ENCODE data around the gene EOMES. TPM values are rescaled to one million over a fixed set of nuclear protein-coding genes. Genes with fewer than 3 reads are reported as not detected.

EOMES gene
- total RNA-seq, 1 donor: 0.18 TPM

DNA sequence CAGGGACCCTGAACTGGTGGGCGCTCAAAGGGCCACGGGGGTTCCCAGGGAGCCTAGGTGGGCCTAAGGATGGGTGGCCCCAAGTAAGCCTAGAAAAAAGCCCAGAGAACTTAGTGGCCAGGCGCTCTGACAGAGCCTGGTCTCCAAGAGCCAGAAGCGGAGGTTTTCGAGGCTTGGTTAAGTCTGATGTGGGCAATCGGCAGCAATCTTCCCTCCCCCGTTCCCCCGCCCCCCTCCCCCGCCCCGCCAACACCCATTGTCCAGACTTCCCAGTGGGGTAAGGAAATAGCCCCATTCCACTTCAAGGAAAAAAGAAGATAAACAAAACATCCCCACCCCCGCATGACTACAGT is 6.7 kb downstream of the EOMES start:
- peak overlapping the region; percentile 38 for H3K4me3 ChIP-seq (ENCODE audit: low read depth, low read length)
- TF ChIP-seq, protein P1, sequence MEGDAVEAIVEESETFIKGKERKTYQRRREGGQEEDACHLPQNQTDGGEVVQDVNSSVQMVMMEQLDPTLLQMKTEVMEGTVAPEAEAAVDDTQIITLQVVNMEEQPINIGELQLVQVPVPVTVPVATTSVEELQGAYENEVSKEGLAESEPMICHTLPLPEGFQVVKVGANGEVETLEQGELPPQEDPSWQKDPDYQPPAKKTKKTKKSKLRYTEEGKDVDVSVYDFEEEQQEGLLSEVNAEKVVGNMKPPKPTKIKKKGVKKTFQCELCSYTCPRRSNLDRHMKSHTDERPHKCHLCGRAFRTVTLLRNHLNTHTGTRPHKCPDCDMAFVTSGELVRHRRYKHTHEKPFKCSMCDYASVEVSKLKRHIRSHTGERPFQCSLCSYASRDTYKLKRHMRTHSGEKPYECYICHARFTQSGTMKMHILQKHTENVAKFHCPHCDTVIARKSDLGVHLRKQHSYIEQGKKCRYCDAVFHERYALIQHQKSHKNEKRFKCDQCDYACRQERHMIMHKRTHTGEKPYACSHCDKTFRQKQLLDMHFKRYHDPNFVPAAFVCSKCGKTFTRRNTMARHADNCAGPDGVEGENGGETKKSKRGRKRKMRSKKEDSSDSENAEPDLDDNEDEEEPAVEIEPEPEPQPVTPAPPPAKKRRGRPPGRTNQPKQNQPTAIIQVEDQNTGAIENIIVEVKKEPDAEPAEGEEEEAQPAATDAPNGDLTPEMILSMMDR (IDR thresholded peaks at IDR 0.05; ENCODE audit: insufficient read depth, low read length): no peak
- DNase-seq (ENCODE audit: low read depth): no peak

DNA sequence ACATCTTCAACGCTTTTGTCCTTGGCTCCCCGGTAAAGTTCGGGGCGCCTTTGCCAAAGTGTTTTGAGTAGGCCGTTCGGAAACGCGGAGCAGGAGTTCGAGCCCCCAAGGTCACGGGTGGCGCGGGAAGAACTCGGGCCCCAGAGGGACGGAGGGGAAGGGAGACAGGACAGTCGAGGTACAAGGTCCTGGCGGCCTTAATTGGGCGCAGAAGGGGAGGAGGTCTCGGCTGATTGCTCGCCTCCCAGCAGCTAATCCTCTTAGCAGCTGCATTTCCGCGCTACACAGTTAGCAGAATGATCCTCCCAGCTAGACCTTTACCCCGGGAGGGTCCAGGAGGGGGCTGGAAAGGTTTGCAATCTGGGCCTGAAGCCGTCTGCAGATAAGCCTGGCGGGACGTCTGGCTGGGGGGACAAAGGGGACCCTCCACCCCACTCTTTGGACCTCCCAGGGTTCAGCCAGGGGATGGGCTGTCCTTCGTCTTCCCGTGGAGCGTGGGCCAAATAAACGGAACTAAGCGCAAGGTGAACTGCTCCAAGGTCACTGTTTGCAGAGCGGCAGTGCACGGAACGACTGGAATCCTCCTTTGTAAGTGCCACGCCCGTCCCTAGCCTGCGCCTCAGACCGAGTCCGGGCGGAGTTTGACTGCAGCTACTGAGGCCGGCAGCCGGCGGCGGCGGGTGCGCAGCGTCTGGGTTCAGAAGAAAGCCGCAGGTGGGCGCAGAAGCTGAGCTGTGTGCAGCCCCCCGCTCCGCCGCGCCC is 7.2 kb downstream of the EOMES start:
- no peak for DNase-seq (ENCODE audit: low read depth)

GRCh38 chr3:27714146-27714526 is 8.0 kb downstream of the EOMES start:
- TF ChIP-seq, protein P1 (IDR thresholded peaks at IDR 0.05; ENCODE audit: insufficient read depth, low read length): no peak
- no peak for DNase-seq (ENCODE audit: low read depth)
- no peak overlapping the region for H3K4me3 ChIP-seq (ENCODE audit: low read depth, low read length)

More for the DNA sequence above, 7.2 kb downstream of the EOMES start:
- TF ChIP-seq, protein P1 (IDR thresholded peaks at IDR 0.05; ENCODE audit: insufficient read depth, low read length): no peak
- peak overlapping the region; percentile 38 for H3K4me3 ChIP-seq (ENCODE audit: low read depth, low read length)

DNA sequence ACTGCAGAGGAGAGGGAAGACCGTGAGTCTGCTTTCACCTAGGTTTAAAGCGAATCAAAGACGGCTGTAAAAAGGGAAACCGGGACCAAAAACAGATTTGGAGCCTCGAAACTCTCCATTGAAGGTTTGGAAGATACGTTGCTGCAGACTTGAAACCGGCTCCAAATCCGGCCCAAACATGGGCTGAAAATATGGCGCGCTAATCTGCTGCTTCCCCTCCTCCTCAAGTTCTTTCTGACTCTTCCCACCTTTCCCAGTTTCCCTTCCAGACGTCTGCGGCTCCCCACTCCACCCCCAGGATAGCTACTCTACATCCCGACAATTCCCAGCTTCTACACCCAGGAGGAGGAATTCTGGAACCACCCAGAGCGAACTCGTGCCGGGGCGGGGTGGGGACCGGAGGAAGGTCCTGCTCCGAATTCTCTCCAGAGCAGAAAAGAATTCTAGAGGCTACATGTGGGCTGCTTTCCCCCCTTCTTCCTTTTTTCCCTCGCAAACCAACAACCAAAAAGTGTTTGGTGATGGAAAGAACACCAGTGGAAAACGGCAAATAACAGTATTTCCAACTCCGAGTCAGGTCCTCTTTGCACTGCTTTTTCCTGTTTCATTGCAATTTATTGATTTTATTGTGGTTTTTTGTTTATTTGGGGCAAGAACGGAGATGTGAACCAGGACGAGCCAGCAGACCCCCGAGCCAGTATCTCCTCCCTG is 8.5 kb downstream of the EOMES start:
- peak overlapping the region; percentile 64 for H3K4me3 ChIP-seq (ENCODE audit: low read depth, low read length)
- no peak for DNase-seq (ENCODE audit: low read depth)
- TF ChIP-seq, protein P1 (IDR thresholded peaks at IDR 0.05; ENCODE audit: insufficient read depth, low read length): no peak

DNA sequence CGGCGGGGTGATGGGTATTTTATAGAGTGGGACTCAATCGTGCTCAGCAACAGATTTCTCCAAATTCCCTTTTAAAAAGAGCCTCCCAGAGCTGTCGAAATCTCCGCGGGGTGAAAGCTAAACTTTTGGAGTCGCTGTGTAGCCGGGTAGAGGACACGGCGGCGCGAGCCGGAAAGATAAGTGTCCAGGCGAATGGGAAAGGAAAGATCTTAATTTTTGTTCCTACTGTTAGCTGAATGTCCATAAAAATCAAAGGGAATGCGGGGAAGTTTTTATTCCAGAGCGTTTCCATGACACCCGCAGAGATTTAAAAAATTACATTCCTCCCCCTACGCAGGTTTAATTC is 9.1 kb downstream of the EOMES start:
- TF ChIP-seq, protein P1 (IDR thresholded peaks at IDR 0.05; ENCODE audit: insufficient read depth, low read length): no peak
- peak; percentile 40 for DNase-seq (ENCODE audit: low read depth)
- peak overlapping the region; percentile 64 for H3K4me3 ChIP-seq (ENCODE audit: low read depth, low read length)

DNA sequence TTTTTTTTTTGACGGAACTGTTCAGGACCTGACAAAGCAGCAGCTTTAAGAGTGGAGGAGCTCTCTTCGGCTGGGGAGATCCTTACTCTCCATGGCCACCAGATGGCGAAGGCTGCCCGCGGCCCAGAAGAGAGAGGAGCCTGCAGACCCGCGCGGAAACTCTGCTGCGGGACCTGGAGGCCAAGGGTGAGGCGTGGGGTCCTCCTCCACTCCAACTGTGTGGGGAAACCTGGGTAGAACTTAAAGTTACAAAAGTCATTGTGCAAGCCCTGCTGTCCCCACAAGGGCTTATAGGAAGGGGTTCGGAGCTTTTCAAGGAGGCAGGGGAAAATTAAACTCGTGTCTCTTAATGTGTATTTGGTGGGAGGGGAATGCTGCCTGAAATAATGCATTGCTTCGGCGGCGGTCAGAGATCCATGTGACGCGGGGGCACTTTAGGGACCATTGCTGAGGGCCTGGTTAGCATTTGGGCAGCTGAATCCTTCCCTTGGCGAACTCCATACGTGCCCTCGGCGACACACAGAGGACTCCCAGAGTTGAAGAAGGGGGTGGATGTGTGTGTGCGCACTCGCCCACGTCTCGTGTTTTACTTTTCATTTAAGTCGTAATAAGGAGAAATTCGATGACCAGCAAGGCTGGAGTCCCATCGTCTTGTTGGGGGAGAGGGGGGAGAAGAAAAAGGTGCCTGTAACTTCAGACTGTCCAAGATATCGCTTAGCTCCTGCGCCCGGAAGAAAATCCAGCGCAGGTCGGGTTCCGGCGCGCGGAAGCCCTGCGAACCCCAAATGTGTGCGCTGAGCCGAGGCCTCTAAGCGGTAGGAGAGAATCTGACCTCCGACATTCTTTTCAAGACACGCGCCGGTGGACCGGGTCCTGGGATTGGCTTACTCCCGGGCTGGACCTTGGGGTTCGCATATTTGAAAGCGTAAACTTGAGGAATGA is 9.7 kb downstream of the EOMES start:
- peak; percentile 81 for DNase-seq (ENCODE audit: low read depth)
- peak overlapping the region; percentile 64 for H3K4me3 ChIP-seq (ENCODE audit: low read depth, low read length)
- TF ChIP-seq, protein P1 (IDR thresholded peaks at IDR 0.05; ENCODE audit: insufficient read depth, low read length): peak; percentile 89
